Subcutaneous adipose tissue (tissue), 4 donors: ENCODE measurements around the gene GALNT14. TPM values are rescaled to one million over a fixed set of nuclear protein-coding genes. Genes with fewer than 3 reads are reported as not detected.

Experiments used
- CTCF ChIP-seq: fragments of 450-650 bp; IDR thresholded peaks from one replicate; pipeline ENCODE4 v1.5.1; 2016; ENCODE audit warnings: low read depth, mild to moderate bottlenecking, control low read depth, antibody characterized with exemption, moderate library complexity
- total RNA-seq, 4 donors: library from RNA; depleted of rRNA; stranded (reverse); fragments of >200 nt; gene quantifications; one replicate each; pipeline ENCODE4 v1.1.0, GENCODE V29; 2016

Gene GALNT14
- total RNA-seq, 4 donors from 2014 or later: 0.66 to 1.1 (median 0.90) TPM

- TF ChIP-seq CTCF: no peak
Measured at GRCh38 chr2:30883184-30883583, 255.1 kb downstream of the GALNT14 start.

- TF ChIP-seq CTCF: no peak
Measured at GRCh38 chr2:30880516-30880915, 257.7 kb downstream of the GALNT14 start.

GRCh38 chr2:30877833-30878232, 260.4 kb downstream of the GALNT14 start:
- no peak for TF ChIP-seq CTCF

GRCh38 chr2:30872797-30873196, 265.4 kb downstream of the GALNT14 start:
- no peak for TF ChIP-seq CTCF

GRCh38 chr2:30871980-30872789, 266.1 kb downstream of the GALNT14 start:
- no peak for TF ChIP-seq CTCF

- TF ChIP-seq CTCF: no peak
Measured at GRCh38 chr2:30871440-30871839, 266.8 kb downstream of the GALNT14 start.

- no peak for TF ChIP-seq CTCF
Measured at GRCh38 chr2:30869988-30870387, 268.3 kb downstream of the GALNT14 start.
